ENCODE data around the gene ANKRD44.

Gene ANKRD44

DNA sequence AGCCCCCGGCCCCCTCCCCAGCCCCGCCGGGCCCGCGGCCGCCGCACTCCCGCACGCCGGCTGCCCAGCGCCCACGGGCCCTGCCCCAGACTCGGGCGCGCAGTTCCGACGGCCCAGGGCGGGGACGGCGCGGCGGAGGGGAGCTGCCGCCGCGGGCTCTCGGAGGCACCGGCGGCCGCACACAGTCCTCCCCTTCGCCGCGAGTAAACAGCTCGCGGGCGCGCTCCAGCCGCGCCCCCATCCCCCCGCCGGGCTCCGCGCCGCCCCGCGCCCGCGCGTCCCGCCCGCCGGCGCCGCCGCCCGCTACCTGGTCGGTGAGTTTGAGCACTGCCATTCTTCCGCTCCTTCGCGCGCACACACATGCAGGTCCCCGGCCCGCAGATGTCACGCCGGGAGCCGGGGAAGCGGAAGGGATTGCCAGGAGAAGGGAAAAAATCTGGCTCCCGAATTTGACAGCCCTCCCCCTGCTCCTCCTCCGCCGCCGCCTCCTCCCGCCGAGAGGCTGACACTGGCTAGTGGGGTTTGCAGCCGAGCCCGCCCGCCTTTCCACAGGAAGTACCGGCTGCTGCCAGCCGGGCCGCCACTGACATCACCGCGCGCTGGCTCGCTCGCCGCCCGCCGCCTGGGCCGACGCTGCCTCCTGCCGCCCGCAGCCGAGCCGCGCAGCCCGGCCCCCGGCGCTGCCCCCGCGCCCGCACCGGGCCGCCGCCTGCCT lies at the start of gene ANKRD44:
Gene ANKRD44 (minus strand): TSS at position 510 of the 715 bp plus-strand sequence. CDS start 176 bp downstream, at position 334.
- TF ChIP-seq, protein P1, sequence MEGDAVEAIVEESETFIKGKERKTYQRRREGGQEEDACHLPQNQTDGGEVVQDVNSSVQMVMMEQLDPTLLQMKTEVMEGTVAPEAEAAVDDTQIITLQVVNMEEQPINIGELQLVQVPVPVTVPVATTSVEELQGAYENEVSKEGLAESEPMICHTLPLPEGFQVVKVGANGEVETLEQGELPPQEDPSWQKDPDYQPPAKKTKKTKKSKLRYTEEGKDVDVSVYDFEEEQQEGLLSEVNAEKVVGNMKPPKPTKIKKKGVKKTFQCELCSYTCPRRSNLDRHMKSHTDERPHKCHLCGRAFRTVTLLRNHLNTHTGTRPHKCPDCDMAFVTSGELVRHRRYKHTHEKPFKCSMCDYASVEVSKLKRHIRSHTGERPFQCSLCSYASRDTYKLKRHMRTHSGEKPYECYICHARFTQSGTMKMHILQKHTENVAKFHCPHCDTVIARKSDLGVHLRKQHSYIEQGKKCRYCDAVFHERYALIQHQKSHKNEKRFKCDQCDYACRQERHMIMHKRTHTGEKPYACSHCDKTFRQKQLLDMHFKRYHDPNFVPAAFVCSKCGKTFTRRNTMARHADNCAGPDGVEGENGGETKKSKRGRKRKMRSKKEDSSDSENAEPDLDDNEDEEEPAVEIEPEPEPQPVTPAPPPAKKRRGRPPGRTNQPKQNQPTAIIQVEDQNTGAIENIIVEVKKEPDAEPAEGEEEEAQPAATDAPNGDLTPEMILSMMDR (IDR thresholded peaks at IDR 0.05; ENCODE audit: control insufficient read depth, extremely low read depth, insufficient read depth) = peak; percentile 69

DNA sequence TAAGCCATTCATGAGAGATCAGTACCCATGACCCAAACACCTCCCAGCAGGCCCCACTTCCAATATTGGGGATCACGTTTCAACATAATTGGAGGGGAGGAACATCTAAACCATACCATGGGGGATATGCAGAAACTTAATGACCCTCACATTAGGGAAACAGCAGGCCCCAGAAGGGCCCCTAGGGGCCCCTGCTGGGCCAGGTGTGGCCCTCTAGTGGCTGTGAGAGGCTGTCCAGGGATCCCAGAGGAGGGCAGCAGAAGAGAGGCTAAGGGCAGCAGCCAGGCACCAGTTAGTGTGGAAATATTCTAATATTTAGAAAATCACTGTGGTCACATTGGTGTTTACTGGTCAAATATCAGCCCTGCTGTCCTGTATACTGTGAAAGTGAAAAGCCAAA lies 49.3 kb upstream of the ANKRD44 start:
- no peak overlapping the region for H3K4me3 ChIP-seq (ENCODE audit: low read depth, low read length)
- DNase-seq (ENCODE audit: low read depth) = no peak
- TF ChIP-seq, protein P1 (IDR thresholded peaks at IDR 0.05; ENCODE audit: control insufficient read depth, extremely low read depth, insufficient read depth) = no peak

More for the DNA sequence above, at the start of gene ANKRD44:
- peak within 1 kb of the TSS; percentile 57 for H3K4me3 ChIP-seq (ENCODE audit: low read depth, low read length)
- peak; percentile 38 for DNase-seq (ENCODE audit: low read depth)

DNA sequence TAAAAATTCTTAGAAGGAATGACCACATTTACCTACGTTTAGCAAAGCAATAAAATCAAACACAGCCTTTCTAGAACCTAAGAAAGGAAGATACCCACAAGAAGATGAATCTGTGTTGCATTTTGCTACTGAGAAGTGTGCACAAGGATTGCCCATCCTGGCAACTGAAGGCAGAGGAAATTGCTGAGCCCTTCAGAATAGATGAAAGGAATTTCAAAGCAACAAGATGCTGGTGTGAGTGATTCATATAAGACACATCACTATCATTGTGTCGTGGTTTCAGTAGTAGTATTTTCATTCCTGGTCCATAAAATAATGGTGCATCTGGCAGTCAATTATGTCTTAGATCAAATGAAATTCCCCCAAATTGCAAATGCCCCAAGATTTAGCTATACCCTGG lies 48.4 kb upstream of the ANKRD44 start:
- H3K4me3 ChIP-seq (ENCODE audit: low read depth, low read length) = no peak overlapping the region
- TF ChIP-seq, protein P1 (IDR thresholded peaks at IDR 0.05; ENCODE audit: control insufficient read depth, extremely low read depth, insufficient read depth) = no peak
- no peak for DNase-seq (ENCODE audit: low read depth)

DNA sequence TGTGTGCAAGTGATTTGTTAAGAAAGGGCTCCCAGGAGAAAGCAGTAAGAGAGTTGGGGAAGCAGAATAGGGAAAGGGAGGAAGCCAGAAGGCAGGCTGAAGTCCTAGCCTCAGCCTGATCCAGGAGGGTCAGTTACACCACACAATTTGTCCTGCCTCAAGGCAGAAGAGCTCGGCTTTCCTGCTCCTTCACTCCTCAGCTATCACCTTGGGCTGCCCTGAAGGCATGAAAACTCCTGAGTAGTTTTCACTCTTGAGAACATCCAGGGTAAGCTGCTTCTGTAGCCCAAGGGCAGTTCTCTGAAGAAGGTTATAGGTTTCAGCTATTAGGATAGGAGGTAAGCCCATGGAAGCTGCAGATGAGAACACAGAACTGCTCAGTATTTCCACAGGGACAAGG lies 47.4 kb upstream of the ANKRD44 start:
- TF ChIP-seq, protein P1 (IDR thresholded peaks at IDR 0.05; ENCODE audit: control insufficient read depth, extremely low read depth, insufficient read depth) = no peak
- no peak overlapping the region for H3K4me3 ChIP-seq (ENCODE audit: low read depth, low read length)
- DNase-seq (ENCODE audit: low read depth) = no peak

DNA sequence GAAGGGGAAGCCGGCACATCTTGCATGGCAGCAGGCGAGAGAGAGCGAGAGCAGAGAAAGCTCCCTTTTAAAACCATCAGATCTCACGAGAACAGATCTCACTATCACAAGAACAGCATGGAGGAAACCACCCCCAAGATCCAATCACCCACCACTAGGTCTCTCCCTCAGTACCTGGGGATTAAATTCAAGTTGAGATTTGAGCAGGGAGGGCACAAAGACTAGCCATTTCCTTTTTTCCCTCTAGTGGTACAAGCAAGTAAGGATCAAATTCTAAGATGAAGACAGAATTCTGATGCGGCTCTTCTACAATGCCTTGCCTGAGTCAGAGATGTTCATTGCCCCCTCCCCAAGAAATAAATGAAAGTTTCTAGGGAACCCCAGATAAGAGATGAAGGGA lies 45.6 kb upstream of the ANKRD44 start:
- no peak overlapping the region for H3K4me3 ChIP-seq (ENCODE audit: low read depth, low read length)
- no peak for DNase-seq (ENCODE audit: low read depth)
- TF ChIP-seq, protein P1 (IDR thresholded peaks at IDR 0.05; ENCODE audit: control insufficient read depth, extremely low read depth, insufficient read depth) = no peak

DNA sequence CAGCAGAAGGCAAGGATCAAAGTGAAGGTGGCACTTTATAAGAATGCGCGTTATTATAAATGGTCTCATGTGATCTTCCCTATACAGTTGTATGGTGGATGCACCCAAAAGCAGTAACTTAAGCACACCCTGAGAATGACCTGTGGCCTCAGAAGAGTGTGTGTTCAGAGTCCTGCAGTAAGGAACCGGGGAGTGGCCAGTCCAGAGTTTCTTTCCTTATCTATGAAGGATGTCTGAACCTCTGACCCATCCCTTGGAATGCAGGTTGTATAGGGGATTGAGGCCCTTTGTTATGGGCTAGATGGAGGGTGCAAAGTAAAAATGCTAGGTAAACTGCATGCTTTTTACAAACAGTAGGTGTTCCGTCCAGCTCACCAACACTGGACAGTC lies 43.6 kb upstream of the ANKRD44 start:
- TF ChIP-seq, protein P1 (IDR thresholded peaks at IDR 0.05; ENCODE audit: control insufficient read depth, extremely low read depth, insufficient read depth) = no peak
- no peak overlapping the region for H3K4me3 ChIP-seq (ENCODE audit: low read depth, low read length)
- no peak for DNase-seq (ENCODE audit: low read depth)
